ENCODE data around the gene DQX1. TPM values are rescaled to one million over a fixed set of nuclear protein-coding genes. Genes with fewer than 3 reads are reported as not detected.
A peak's percentile ranks its signal among the peaks of the same experiment; 100 is the strongest.

The DQX1 gene
- total and polyA plus RNA-seq, 9 of the 15 experiments (the other 6 are each of a cell fraction or from before 2014, with no cell fraction given): 0.04 to 0.38 (median 0.18) TPM; not detected in 1

DNA sequence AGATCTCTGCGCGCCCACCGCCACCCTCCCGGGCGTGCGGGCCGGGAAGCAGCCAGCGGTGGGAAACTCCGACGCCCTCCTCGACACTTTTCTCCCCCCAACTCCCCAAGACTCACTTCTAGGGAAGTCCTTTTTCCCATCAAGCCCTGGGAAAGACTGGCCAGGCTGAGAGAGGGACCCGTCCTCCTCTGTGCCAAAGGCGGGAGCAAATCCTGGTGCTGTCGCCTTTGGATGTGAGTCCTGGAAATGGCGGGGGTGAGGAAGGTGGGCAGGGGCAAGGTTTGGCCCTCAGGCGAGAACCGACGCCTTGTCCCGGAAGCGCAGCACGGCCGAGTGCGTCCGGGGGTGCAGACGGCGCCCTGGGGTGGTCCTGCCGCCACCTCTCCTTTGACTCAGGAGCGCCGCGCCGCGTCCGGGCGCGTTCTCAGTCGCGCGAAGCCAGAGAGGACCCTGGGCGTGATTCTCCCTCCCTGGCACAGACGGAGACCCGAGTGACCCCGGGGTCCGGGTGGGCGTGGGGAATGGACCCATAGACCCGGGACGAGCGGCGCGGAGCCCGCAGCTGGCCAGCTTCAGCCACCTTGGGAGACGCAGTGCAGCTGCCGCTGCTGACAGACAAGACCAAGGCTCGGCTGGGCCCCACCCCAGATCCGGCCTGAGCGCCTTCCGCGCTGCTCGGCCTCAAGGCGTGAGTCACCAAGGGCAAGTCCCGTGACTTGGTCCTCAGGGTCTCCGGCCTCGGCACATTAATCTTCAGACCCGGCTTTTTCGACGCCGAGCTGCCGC lies 23.1 kb downstream of the DQX1 start (continued):
- TF ChIP-seq SUPT5H (IDR thresholded peaks at IDR 0.05): peak; percentile 81
- 0 out of 2 replicates have a peak, but pooled peaks have one; percentile 20 for TF ChIP-seq ZSCAN29 (IDR thresholded peaks at IDR 0.05)
- TF ChIP-seq, protein P1, sequence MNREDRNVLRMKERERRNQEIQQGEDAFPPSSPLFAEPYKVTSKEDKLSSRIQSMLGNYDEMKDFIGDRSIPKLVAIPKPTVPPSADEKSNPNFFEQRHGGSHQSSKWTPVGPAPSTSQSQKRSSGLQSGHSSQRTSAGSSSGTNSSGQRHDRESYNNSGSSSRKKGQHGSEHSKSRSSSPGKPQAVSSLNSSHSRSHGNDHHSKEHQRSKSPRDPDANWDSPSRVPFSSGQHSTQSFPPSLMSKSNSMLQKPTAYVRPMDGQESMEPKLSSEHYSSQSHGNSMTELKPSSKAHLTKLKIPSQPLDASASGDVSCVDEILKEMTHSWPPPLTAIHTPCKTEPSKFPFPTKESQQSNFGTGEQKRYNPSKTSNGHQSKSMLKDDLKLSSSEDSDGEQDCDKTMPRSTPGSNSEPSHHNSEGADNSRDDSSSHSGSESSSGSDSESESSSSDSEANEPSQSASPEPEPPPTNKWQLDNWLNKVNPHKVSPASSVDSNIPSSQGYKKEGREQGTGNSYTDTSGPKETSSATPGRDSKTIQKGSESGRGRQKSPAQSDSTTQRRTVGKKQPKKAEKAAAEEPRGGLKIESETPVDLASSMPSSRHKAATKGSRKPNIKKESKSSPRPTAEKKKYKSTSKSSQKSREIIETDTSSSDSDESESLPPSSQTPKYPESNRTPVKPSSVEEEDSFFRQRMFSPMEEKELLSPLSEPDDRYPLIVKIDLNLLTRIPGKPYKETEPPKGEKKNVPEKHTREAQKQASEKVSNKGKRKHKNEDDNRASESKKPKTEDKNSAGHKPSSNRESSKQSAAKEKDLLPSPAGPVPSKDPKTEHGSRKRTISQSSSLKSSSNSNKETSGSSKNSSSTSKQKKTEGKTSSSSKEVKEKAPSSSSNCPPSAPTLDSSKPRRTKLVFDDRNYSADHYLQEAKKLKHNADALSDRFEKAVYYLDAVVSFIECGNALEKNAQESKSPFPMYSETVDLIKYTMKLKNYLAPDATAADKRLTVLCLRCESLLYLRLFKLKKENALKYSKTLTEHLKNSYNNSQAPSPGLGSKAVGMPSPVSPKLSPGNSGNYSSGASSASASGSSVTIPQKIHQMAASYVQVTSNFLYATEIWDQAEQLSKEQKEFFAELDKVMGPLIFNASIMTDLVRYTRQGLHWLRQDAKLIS (CRISPR knock-in tag; IDR thresholded peaks at IDR 0.05): peak; percentile 25; the same call in 1 of the 2 replicates
- TF ChIP-seq RBM17 (IDR thresholded peaks at IDR 0.05; ENCODE audit: borderline replicate concordance, low read depth, low read length): no peak
- no peak for TF ChIP-seq MYBL2 (IDR thresholded peaks at IDR 0.05; ENCODE audit: low read depth)
- TF ChIP-seq MYBL2 (CRISPR knock-in tag; IDR thresholded peaks at IDR 0.05; ENCODE audit: borderline replicate concordance): no peak
- no peak for TF ChIP-seq ETS2 (tag; IDR thresholded peaks at IDR 0.05; ENCODE audit: borderline replicate concordance, poor library complexity, severe bottlenecking)
- TF ChIP-seq ZNF57 (CRISPR knock-in tag; IDR thresholded peaks at IDR 0.05): no peak
- no peak for TF ChIP-seq ETV6 (IDR thresholded peaks at IDR 0.05; ENCODE audit: borderline replicate concordance in 1 of 2, low read depth in 2 of 2, low read length in 1 of 2)
- TF ChIP-seq ETV6 (CRISPR knock-in tag; IDR thresholded peaks at IDR 0.05; ENCODE audit: borderline replicate concordance): no peak
- no peak for TF ChIP-seq ZNF316 (IDR thresholded peaks at IDR 0.05)
- TF ChIP-seq, protein P2, sequence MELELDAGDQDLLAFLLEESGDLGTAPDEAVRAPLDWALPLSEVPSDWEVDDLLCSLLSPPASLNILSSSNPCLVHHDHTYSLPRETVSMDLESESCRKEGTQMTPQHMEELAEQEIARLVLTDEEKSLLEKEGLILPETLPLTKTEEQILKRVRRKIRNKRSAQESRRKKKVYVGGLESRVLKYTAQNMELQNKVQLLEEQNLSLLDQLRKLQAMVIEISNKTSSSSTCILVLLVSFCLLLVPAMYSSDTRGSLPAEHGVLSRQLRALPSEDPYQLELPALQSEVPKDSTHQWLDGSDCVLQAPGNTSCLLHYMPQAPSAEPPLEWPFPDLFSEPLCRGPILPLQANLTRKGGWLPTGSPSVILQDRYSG (tag; conservative IDR thresholded peaks at IDR 0.05; ENCODE audit: low read depth): no peak
- TF ChIP-seq DPF2 (IDR thresholded peaks at IDR 0.05): peak; percentile 67; the same call in 1 of the 2 replicates
- TF ChIP-seq MYNN (IDR thresholded peaks at IDR 0.05): no peak; the same call in 1 of the 2 replicates
- no peak for TF ChIP-seq MYNN (CRISPR knock-in tag; IDR thresholded peaks at IDR 0.05)
- no peak; the same call in 1 of the 2 replicates for TF ChIP-seq KAT7 (CRISPR knock-in tag; IDR thresholded peaks at IDR 0.05; ENCODE audit: borderline replicate concordance)
- TF ChIP-seq TRIM28 (IDR thresholded peaks at IDR 0.05): no peak
- no peak for TF ChIP-seq CEBPB (tag; IDR thresholded peaks at IDR 0.05)
- TF ChIP-seq, protein P3, sequence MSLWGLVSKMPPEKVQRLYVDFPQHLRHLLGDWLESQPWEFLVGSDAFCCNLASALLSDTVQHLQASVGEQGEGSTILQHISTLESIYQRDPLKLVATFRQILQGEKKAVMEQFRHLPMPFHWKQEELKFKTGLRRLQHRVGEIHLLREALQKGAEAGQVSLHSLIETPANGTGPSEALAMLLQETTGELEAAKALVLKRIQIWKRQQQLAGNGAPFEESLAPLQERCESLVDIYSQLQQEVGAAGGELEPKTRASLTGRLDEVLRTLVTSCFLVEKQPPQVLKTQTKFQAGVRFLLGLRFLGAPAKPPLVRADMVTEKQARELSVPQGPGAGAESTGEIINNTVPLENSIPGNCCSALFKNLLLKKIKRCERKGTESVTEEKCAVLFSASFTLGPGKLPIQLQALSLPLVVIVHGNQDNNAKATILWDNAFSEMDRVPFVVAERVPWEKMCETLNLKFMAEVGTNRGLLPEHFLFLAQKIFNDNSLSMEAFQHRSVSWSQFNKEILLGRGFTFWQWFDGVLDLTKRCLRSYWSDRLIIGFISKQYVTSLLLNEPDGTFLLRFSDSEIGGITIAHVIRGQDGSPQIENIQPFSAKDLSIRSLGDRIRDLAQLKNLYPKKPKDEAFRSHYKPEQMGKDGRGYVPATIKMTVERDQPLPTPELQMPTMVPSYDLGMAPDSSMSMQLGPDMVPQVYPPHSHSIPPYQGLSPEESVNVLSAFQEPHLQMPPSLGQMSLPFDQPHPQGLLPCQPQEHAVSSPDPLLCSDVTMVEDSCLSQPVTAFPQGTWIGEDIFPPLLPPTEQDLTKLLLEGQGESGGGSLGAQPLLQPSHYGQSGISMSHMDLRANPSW (CRISPR knock-in tag; IDR thresholded peaks at IDR 0.05): no peak
- TF ChIP-seq, protein P4, sequence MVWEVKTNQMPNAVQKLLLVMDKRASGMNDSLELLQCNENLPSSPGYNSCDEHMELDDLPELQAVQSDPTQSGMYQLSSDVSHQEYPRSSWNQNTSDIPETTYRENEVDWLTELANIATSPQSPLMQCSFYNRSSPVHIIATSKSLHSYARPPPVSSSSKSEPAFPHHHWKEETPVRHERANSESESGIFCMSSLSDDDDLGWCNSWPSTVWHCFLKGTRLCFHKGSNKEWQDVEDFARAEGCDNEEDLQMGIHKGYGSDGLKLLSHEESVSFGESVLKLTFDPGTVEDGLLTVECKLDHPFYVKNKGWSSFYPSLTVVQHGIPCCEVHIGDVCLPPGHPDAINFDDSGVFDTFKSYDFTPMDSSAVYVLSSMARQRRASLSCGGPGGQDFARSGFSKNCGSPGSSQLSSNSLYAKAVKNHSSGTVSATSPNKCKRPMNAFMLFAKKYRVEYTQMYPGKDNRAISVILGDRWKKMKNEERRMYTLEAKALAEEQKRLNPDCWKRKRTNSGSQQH (CRISPR knock-in tag; IDR thresholded peaks at IDR 0.05): no peak

Data from K562 (cell line).